Neural cell (in vitro differentiated cells): Measurements from ENCODE around the gene PLEKHA7. TPM values are rescaled to one million over a fixed set of nuclear protein-coding genes. Genes with fewer than 3 reads are reported as not detected.

Experiments
- H2AFZ ChIP-seq: fragments of 200-600, 300-800 bp; sonication (generic), shearing (Covaris generic); 2 replicates; pipeline ENCODE4 v1.6.0; 2014; ENCODE audit warnings: low read depth, mild to moderate bottlenecking, antibody characterized with exemption, low read length, moderate library complexity
- H3F3A ChIP-seq: fragments of 200-600 bp; shearing (Covaris generic); 2 replicates; pipeline ENCODE4 v1.6.1; 2016; ENCODE audit warnings: mild to moderate bottlenecking, moderate library complexity, mixed read lengths, antibody characterized with exemption, low read length; ENCODE audit not compliant: insufficient read depth, poor library complexity, severe bottlenecking
- H3K27ac ChIP-seq: fragments of 200-600, 300-800 bp; sonication (generic), shearing (Covaris generic); 2 replicates; pipeline ENCODE4 v1.5.1; 2014; ENCODE audit warnings: mild to moderate bottlenecking, low read length, moderate library complexity
- H3K27me3 ChIP-seq: fragments of 300-800, 200-600 bp; sonication (generic), shearing (Covaris generic); 2 replicates; pipeline ENCODE4 v1.6.0; 2014; ENCODE audit warnings: mild to moderate bottlenecking, low read depth, low read length, moderate library complexity; ENCODE audit not compliant: insufficient read depth
- H3K36me3 ChIP-seq: fragments of 300-800, 200-600 bp; sonication (generic), shearing (Covaris generic); 2 replicates; pipeline ENCODE4 v1.5.1; 2014; ENCODE audit warnings: mild to moderate bottlenecking, antibody characterized with exemption, low read length, moderate library complexity; ENCODE audit not compliant: insufficient read depth
- H3K4me2 ChIP-seq: fragments of 300-800, 200-600 bp; sonication (generic), shearing (Covaris generic); 2 replicates; pipeline ENCODE4 v1.6.0; 2014; ENCODE audit warnings: mild to moderate bottlenecking, low read length
- H3K4me3 ChIP-seq: fragments of 300-800, 200-600 bp; sonication (generic), shearing (Covaris generic); 2 replicates; pipeline ENCODE4 v1.5.1; 2014; ENCODE audit warnings: mild to moderate bottlenecking, low read length, moderate library complexity
- H3K79me2 ChIP-seq: fragments of 200-600 bp; shearing (Covaris generic); replicated peaks from 2 replicates; pipeline ENCODE4 v1.6.0; 2014; ENCODE audit warnings: mild to moderate bottlenecking, low read length, moderate library complexity; ENCODE audit not compliant: insufficient read depth
- H3K9ac ChIP-seq: fragments of 300-800, 200-600 bp; sonication (generic), shearing (Covaris generic); 2 replicates; pipeline ENCODE4 v1.6.1; 2016; ENCODE audit warnings: mild to moderate bottlenecking, low read length, mixed read lengths
- H3K9me2 ChIP-seq: fragments of 200-600 bp; shearing (Covaris generic); 2 replicates; pipeline ENCODE4 v1.6.1; 2016; ENCODE audit warnings: mild to moderate bottlenecking, low read length, mixed read lengths; ENCODE audit not compliant: insufficient read depth
- H3K9me3 ChIP-seq: fragments of 200-600, 300-800 bp; sonication (generic), shearing (Covaris generic); 2 replicates; pipeline ENCODE4 v1.6.1; 2016; ENCODE audit warnings: mild to moderate bottlenecking, mixed run types, low read length, moderate library complexity, mixed read lengths
- H4K20me1 ChIP-seq: fragments of 200-600 bp; shearing (Covaris generic); 2 replicates; pipeline ENCODE4 v1.6.1; 2016; ENCODE audit warnings: mild to moderate bottlenecking, mixed run types; ENCODE audit not compliant: insufficient read depth
- CTCF ChIP-seq: fragments of 450-650 bp; IDR thresholded peaks from 2 replicates; pipeline ENCODE4 v1.5.1; 2014; ENCODE audit warnings: antibody characterized with exemption, mild to moderate bottlenecking, moderate library complexity; ENCODE audit not compliant: poor library complexity, severe bottlenecking
- EP300 ChIP-seq: fragments of 450-650 bp; conservative IDR thresholded peaks from 2 replicates; pipeline ENCODE4 v1.6.1; 2014; ENCODE audit warnings: antibody characterized with exemption, mild to moderate bottlenecking, moderate library complexity; ENCODE audit not compliant: poor library complexity, severe bottlenecking
- EZH2 ChIP-seq: fragments of 200-600, 300-800 bp; shearing (Covaris generic), sonication (generic); IDR thresholded peaks from 2 replicates; pipeline ENCODE4 v1.6.1; 2014; ENCODE audit warnings: antibody characterized with exemption, low read length, borderline replicate concordance, mild to moderate bottlenecking; ENCODE audit not compliant: insufficient read depth, poor library complexity, severe bottlenecking
- MXI1 ChIP-seq: fragments of 450-650 bp; conservative IDR thresholded peaks from 2 replicates; pipeline ENCODE4 v1.6.1; 2014; ENCODE audit warnings: antibody characterized with exemption, mild to moderate bottlenecking; ENCODE audit not compliant: poor library complexity, severe bottlenecking
- POLR2AphosphoS5 ChIP-seq: IDR thresholded peaks from 2 replicates; pipeline ENCODE4 v1.6.1; 2012
- RAD21 ChIP-seq: fragments of 450-650 bp; conservative IDR thresholded peaks from 2 replicates; pipeline ENCODE4 v1.6.1; 2014; ENCODE audit warnings: antibody characterized with exemption, mild to moderate bottlenecking, moderate library complexity
- REST ChIP-seq: IDR thresholded peaks from 2 replicates; pipeline ENCODE4 v1.6.1; 2012; ENCODE audit warnings: borderline replicate concordance
- SMC3 ChIP-seq: fragments of 450-650 bp; conservative IDR thresholded peaks from 2 replicates; pipeline ENCODE4 v1.6.1; 2014; ENCODE audit warnings: antibody characterized with exemption, mild to moderate bottlenecking, moderate library complexity; ENCODE audit not compliant: poor library complexity
- TAF1 ChIP-seq: IDR thresholded peaks from 2 replicates; pipeline ENCODE4 v1.6.1; 2012; ENCODE audit warnings: low read depth
- polyA plus RNA-seq: library from polyadenylated mRNA; depleted of rRNA; stranded (reverse); fragments of >200 nt; gene quantifications from 2 replicates; pipeline ENCODE4 v1.2.3, GENCODE V29; 2014

PLEKHA7 gene
- polyA plus RNA-seq, 1 donor from 2014 or later: 45.7 TPM

GRCh38 chr11:16917941-16918340 is 96.3 kb downstream of the PLEKHA7 start:
- Histone ChIP-seq H3K9me2 (no peaks in the 10 kb centered on the region), H3K9ac (no peak overlapping the region), H3K4me3 (no peak overlapping the region), H3K9me3 (no peaks in the 10 kb centered on the region), H4K20me1 (no peaks in the 10 kb centered on the region), H3K27me3 (no peaks in the 10 kb centered on the region), H3K27ac (no peak overlapping the region), H3K36me3 (no peaks in the 10 kb centered on the region), H3K4me2 (no peak overlapping the region), H3F3A (no peaks in the 10 kb centered on the region), H2AFZ (no peak overlapping the region), H3K79me2 (peaks cover 5% of the 10 kb centered on the region)
- TF ChIP-seq REST: no peak
- no peak for TF ChIP-seq EZH2
- TF ChIP-seq CTCF: no peak
- no peak for TF ChIP-seq MXI1
- no peak for TF ChIP-seq TAF1
- TF ChIP-seq SMC3: no peak
- TF ChIP-seq RAD21: no peak
- no peak for TF ChIP-seq EP300
- no peak for TF ChIP-seq POLR2AphosphoS5

- Histone ChIP-seq H3K4me2 (no peak overlapping the region), H4K20me1 (no peaks in the 10 kb centered on the region), H3K79me2 (no peaks in the 10 kb centered on the region), H3K27ac (no peak overlapping the region), H3F3A (no peaks in the 10 kb centered on the region), H3K9me3 (no peaks in the 10 kb centered on the region), H2AFZ (no peak overlapping the region), H3K27me3 (no peaks in the 10 kb centered on the region), H3K4me3 (no peak overlapping the region), H3K9ac (no peak overlapping the region), H3K9me2 (no peaks in the 10 kb centered on the region), H3K36me3 (no peaks in the 10 kb centered on the region)
- no peak for TF ChIP-seq POLR2AphosphoS5
- no peak for TF ChIP-seq SMC3
- no peak for TF ChIP-seq CTCF
- no peak for TF ChIP-seq REST
- TF ChIP-seq RAD21: no peak
- TF ChIP-seq EP300: no peak
- TF ChIP-seq MXI1: no peak
- TF ChIP-seq EZH2: no peak
- no peak for TF ChIP-seq TAF1
Observed at GRCh38 chr11:16912692-16913111, 101.5 kb downstream of the PLEKHA7 start.
